Activated CD8-positive, alpha-beta memory T cell treated with anti-CD3 and anti-CD28 coated beads, Interleukin-2, amount 50 U/mL, for 1 hour (primary cell): ENCODE results near the gene TTBK1.

Source experiments
- DNase-seq: peaks from one replicate; pipeline ENCODE4 v3.0.0-alpha.2; 2020; ENCODE audit errors: extremely low read depth

Gene TTBK1

DNA sequence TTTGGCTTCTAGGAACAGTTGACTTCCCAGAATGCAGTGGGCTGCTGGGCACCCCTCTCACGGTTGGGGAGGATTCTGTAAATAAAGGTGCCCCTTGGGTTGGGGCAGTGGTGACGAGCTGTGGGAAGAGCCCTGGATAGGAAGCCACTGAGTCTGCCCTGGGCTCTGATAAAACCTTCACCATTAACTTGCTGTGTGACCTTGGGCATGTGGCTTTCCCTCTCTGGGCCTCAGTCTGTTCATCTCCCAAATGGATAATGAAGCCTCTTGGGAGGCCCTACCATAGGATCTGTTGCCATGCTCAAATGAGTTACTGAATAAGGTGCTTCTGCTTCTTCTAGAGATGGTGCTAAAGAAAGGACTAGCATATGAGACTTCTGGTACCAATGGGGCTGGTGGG lies 61.6 kb downstream of the TTBK1 start:
- DNase-seq, result no peak

DNA sequence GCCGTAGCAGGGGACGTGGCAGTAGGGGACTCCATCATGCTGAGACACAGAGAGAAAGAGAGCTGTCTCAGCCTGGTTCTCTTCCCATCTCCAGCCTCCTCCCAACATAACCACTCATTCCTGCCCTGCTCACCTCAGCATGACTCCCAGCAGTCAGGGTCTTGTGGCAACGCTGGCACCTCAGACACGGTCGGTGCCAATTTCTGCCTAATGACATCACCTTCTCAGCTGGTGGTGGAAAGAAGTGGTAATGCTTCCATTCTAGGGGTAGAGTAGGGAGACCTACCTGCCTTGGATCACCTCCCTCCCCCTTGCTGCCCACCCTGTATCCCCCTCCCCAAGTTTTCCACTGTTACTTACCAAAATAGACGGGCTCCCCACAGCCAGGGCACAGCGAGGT lies 62.8 kb downstream of the TTBK1 start:
- DNase-seq, result no peak

DNA sequence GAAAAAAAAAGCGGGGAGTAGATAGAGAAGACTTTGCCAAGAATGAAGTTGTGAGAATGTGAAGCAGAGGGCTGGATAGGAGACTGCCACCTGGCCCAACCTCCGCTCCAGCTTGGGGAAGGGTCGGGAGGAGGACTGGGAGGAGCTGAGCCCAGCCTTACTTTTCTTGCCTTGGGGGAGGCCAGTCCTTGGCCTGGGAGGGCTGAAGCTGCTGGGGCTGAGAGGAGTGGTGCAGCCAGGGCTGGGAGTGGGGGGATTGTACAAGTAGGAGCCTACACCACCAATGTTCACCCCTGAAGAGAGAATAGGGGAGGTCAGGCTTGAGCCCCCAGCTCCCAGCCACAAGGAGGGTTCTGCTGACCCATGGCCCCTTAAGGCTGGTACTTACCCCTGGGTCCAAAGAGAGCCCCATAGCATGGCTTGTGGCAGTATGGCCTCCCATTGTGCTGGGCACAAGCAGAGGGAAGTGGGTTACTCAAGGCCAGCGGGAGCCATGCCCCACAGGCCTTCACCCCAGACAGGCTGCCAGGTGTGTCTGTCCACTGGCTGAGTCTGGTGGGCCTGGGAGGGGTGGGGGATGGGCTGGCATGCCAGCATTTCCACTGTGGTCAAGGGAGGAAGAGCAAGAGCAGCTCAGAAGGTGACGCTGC lies 64.3 kb downstream of the TTBK1 start:
- no peak for DNase-seq

DNA sequence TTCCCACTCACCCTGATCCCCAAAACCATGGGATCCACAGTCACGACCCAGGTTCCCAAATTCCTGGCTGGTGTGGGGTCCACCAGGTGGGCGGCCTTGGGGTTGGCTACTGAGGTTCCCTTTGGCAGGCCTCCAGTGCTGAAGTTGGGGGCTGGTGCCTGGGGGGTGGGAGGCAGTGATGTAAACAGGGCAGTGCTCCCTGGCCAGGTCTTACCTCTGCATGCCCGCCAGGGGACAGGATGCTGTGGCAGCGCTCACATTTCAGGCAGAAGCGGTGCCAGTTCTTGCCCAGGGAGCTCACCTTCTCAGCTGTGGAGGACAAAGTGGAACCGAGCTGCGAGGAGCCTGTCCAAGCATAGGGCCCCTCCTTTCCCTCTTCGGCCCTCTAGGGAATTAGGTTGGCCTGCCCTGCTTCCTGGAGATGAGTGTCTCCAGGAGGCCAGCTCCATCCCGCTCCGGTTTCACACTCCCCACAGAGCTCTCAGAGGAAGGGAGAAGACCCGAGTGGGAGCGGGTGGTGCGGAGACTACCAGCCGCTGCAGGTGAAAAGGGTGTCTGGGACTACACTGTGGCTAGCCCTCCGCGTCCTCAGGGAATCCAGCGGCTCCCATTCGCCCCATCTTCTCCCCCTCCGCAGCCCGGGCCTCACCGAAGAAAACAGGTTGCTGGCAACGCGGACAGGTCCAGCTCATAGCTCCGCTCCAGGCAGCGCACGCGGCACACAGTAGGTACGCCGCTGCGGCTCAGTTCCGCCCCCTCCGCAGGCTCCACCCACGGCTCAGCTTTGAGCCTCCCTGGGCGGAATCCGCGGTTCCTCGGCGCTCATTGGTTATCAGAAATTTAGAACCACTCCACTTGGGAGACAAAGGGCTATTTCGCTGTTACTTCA lies 65.1 kb downstream of the TTBK1 start, which contains the start of gene CRIP3:
TSS of gene CRIP3 (minus strand) at position 726 of the 889 bp plus-strand sequence. CDS start at position 692, 34 bp downstream.
- DNase-seq, result peak; percentile 14

DNA sequence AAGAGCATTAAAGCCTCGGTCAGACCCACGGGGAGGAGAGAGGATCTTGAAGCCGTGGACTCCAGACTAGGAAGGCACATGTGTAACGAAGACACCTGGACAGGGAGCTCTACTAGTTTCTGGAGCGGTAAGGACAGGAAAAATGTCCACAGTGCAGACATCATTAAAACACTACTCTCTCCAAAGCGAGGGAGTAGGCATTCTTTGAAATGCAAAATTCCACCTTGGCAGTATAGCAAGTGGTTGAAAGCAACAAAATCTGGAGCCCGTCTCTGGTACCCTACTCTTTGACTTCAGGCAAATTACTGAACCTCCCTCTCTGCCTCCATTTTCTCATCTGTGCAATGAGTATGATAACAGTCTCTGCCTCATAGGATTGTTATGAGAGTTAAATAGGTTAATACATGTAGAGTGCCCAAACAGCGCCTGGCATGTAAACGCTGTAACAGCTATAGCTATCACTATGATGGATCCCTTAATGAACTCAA lies 65.8 kb downstream of the TTBK1 start:
- no peak for DNase-seq

DNA sequence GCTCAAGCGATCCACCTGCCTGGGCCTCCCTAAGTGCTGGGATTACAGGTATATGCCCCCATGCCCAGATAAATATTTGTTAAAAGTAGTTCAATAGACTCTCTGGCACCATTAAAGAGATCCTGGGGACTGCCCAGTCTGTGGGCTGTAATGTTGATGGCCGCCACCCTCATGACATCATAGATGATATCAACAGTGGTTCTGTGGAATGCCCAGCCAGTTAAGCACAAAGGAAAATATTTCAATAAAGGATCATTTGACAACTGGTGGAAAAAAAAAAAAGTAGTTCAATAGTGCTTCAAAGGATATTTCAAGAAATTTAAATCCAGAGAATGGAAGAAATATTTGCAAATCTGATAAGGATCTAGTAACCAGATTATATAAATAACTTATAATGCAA lies 66.9 kb downstream of the TTBK1 start:
- no peak for DNase-seq

DNA sequence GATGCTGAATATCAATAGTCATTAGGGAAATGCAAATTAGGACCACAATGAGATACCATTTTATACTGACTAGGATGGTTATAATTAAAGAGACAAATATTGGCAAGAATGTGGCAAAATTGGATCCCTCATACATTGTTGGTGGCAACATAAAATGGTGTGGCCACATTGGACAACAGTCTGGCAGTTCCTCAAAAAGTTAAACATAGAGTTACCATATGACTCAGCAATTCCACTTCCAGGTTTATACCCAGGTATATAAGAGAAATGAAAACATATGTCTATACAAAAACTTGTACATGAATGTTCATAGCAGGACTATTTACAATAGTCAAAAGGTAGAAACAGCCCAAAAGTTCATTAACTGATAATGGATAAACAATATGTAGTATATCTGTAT lies 67.3 kb downstream of the TTBK1 start:
- DNase-seq, result no peak

DNA sequence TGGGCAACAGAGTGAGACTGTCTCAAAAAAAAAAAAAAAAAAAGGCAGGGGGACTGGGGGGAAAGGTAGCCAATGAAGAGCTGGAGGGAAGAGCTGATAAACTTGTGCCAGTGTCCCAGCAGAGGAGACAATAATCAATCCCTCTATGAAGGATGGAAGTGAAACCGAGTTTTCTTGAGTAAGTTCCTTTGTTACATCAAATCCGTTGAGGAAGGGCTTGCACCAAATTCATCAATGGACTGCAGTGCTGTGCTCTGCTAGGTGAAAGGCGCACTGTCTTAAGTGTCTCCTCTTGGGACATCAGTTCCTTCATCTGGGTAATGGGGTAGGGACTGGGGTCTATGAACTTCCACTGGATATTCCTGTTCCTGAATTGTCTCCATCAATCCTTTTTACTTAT lies 68.4 kb downstream of the TTBK1 start:
- DNase-seq, result no peak

DNA sequence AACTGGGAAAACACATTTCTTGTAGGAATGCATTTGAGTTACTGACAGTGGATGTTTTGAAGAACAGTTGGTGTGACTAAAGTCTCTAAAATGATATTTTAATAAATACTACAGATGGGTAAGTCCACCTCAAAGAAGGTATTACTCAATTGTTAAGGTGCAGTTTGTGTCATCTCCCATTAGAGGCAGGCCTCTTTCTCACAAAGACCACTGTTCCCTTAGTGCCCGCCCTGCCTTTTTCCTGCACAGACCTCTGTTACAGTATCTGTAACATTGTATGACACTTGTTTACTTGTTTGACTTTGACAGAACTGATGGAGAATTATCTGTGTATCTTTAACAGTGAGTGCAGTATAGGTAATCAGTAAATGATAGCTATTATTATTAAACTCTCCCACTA lies 70.5 kb downstream of the TTBK1 start:
- DNase-seq, result no peak

DNA sequence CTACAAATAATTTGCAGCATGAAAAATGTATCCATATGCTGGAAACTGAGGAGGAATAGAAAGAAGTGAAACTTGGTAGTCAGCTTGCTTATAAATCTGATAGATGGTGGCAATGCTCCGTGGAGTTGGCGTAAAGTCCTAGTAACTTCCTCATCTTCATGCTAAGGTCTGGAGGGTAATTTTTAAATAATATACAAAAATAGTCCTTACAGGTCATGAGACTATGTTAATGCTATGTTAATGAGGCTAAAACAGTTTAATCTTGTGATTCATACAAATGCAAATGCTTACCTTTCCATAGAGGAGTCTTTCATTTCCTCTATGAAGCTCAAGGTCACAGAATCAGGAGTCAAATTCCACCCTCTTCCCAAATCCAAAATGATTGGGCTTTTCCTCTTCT lies 74.7 kb downstream of the TTBK1 start:
- DNase-seq, result no peak

DNA sequence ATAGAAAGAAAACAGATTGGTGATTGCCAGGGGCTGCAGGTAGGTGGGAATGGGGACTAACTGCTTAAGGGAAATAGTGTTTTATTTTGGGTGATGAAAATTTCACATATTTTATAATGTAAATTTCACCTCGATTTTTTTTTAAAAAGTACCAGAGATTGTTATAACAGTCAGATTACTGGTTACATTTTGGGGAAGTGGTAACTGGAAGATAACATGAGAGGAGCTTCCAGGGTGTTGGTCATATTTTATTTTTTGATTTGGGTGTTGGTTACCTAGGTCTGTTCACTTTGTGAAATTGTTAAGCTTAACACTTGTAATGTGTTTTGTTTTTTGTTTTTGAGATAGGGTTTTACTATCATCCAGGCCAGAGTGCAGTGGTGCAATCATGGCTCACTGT lies 82.6 kb downstream of the TTBK1 start:
- DNase-seq, result no peak

DNA sequence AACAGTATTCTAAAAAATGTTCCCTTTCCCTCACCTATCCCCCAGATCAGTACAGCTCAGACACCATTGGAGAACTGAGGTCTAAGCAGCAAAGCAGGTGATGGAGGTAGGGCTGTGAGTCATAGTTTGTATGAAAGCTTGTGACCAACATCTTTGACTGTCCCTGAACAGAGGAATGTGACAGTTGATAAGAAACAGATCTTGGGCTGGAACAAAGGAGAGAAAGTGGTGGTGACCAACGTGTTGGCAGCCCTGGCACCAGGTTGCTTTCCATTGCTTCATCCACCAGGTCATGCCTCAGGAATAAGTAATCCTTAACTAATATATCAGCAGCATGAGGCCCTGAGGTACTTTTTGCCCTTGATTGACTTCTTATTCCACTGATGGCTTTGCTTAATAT lies 85.2 kb downstream of the TTBK1 start:
- DNase-seq, result no peak

DNA sequence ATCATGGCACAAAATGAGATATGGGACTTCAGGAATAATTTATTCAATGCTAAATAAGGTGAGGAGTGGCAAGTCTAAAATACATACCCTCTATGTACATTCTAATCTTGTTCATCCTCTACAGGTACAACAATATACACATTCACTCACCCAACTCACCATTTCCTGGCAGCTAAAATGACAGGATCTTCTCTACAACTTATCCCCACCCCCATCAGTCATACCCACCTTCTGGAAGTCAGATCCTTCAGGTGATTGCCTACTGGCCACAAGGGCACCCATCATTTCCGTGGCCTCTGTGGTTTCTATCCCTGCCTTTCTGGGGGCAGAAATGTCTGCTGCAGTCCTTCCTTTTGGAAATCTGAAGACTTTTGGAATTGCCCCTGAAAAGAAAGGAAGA lies 88.2 kb downstream of the TTBK1 start:
- DNase-seq, result no peak

DNA sequence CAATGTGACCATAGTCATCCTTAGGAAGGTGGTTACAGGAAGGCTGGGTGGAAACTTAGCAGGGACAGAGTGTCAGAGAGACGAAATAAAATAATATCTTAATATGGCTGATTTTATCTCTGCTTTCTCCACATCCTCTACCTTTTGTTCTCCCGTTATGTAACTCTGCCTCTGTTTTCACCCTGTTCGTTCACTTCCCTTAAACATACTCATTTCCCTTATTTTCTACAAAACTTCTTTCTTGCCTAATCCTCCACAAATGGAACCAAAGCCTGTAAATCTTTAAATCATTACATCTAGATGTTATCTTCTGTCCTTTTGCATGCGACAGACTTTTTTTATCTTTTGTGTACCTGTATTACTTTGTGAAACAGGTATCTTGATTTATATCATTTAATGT lies 88.6 kb downstream of the TTBK1 start:
- no peak for DNase-seq

DNA sequence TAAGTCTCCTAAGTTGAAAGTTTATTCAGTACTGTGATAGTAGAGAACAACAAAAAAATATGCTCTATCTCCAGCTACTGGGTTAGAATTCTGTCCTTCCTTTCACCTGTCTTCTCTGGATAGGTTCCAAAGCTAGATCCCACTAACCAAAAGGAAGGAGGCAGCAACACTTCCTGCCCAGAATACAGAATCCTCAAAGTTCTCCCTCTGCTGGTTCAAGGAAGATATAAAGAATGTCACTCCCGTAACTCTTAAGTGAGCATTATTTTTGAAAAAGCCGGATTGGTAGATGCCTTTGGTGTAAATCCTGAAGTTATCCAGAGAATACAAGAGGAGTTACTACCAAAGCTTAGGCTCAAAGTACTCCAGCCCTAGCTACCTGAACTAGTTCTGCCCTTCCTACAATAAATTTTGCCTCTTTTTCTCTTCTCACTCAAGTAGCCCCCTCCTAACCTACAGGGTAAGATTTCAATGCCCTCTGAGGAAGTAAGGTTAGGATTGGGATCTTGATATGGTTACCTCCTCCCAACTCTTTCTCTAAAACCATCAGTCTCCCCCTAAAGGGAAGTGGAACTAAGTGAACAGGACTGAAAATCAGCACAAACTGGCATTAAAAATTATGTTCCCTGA lies 91.3 kb downstream of the TTBK1 start:
- no peak for DNase-seq

DNA sequence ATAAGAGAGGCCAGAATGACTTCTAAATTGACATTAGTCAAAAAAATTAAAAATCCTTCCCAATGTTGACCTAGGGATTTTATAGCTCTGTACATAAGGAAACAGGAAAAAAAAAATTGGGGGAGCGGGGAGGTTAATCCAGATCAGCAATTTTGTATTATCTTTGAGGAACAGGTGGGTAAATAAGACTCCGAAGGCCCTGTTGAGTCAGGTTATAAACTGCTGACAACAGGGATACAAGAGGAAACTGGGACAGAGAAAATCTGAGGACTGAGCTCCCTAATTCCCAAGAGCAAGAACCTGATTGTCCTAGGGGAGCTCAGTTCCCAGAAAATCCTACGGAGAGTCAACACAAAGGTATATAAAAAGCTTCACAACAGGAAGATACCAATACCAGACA lies 92.2 kb downstream of the TTBK1 start:
- DNase-seq, result no peak

DNA sequence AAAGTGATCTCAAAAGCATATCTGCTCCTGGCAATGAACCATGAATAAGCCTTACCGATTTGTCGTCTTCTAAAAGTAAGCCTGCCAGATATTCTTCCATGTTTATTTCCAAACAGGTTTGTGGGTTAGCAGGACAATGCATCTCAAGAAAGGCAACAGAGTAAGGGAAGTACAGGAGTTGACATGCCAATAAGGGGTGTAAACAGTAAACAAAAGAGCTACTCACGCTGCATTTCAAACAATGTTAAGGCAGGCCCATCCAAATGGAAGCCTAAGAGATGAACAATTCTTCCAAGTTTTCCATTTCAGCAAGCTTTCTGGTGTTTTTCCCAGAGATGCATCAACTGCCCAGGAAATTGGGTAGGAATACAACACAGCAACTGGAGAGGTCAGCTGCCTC lies 93.1 kb downstream of the TTBK1 start:
- no peak for DNase-seq
